Activated naive CD4-positive, alpha-beta T cell treated with anti-CD3 and anti-CD28 coated beads for 36 hours (primary cell): ENCODE results near the gene DTX3L. TPM values are rescaled to one million over a fixed set of nuclear protein-coding genes. Genes with fewer than 3 reads are reported as not detected.

ENCODE experiments used
- CTCF ChIA-PET: fragments of 350-600 bp; sonication (Branson Sonifier 250); formaldehyde crosslinking; loops from one replicate; lab custom pipeline; 2021; ENCODE audit warnings: antibody characterized with exemption; lab: Charles Lee
- DNase-seq: peaks from one replicate; pipeline ENCODE4 v3.0.0-alpha.2; 2020
- H3K27ac Mint-ChIP-seq: one replicate; pipeline ENCODE4 v1.8.0; 2021; ENCODE audit warnings: mild to moderate bottlenecking, mixed read lengths
- H3K27me3 Mint-ChIP-seq: one replicate; pipeline ENCODE4 v1.8.0; 2021; ENCODE audit warnings: low read depth, mixed read lengths
- H3K36me3 Mint-ChIP-seq: one replicate; pipeline ENCODE4 v1.8.0; 2021; ENCODE audit warnings: low read depth, mixed read lengths
- H3K4me1 Mint-ChIP-seq: one replicate; pipeline ENCODE4 v1.8.0; 2021; ENCODE audit warnings: low read depth, mixed read lengths
- H3K4me3 Mint-ChIP-seq: one replicate; pipeline ENCODE4 v1.8.0; 2021; ENCODE audit warnings: mild to moderate bottlenecking, moderate library complexity, mixed read lengths
- H3K9me3 Mint-ChIP-seq: one replicate; pipeline ENCODE4 v1.8.0; 2021; ENCODE audit warnings: mixed read lengths
- intact Hi-C: fragments of 100-400 bp; cut with micrococcal nuclease; formaldehyde crosslinking; loops from one replicate; pipeline ENCODE4 v1.15.1; 2023
- total RNA-seq, 2 experiments: library from RNA; stranded (reverse); gene quantifications; one replicate each; pipeline ENCODE4 v1.2.3, GENCODE V29; 2021

DTX3L gene
- total RNA-seq, 2 experiments from 2014 or later = 22.3 to 24.5 TPM

DNA sequence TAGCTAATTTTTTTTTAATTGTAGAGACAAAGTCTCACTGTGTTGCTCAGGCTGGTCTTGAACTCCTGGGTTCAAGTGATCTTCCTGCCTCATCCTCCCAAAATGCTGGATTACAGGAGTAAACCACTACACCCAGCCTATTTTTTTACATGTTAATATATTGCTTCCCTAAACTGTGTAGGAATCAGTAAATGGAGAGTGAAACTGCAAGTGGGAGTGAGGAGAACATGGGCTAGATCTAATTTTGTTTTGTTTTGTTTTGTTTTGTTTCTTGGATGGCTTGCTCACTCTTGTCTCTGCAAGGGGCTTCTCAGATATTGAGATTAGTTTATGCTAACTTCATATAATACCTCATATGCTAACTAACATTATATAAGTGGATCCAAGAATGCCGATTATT lies 44.8 kb downstream of the DTX3L start:
- Mint-ChIP-seq H3K4me3 (no peak overlapping the region), H3K27ac (peak overlapping the region; percentile 90), H3K27me3 (no peaks in the 10 kb centered on the region), H3K9me3 (peaks cover 8% of the 10 kb centered on the region), H3K4me1 (peaks cover 27% of the 10 kb centered on the region), H3K36me3 (peaks cover 26% of the 10 kb centered on the region)
- CTCF ChIA-PET = interaction anchor here (0.8 kb wide), 1 partner anchor 48 kb away, joined by 3 read pairs; no protein-coding TSS in a partner anchor
- DNase-seq = no peak
- intact Hi-C loops = no loop called here

DNA sequence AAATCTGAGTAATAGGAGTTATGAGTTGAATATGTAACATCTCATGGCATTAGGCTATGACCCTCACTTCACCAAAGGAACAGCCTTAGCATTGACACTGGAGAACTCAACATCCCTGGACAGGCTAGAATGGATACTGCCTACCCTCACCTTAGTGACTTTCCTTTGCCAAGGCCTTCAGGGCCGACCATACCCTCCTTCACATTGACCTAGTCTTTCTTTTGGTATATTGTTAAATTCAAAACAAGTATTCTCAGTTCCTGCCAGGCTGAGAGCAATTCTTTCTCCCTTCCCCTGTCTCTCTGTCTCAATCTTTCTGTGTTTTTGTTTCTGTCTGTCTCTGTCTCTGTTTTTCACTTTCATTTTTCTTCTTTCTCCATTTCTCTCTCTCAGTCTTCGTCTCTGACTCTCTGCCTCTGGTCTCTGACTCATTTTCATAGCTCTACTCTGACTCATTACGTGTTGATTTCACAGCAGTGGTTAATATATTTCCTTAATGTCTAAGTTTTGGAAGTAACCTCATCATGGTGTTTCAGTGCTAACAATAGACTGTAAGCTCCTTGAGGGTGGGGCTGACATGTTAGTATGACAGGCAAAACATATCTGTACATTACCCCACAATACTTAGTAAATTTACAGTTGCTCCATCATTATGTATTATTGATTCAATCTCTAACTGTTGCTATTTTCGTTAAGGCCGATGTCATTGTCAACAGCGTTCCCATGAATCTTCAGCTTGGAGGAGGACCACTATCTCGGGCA lies 45.8 kb downstream of the DTX3L start:
- DNase-seq = peak; percentile 51
- Mint-ChIP-seq H3K27ac (peak overlapping the region; percentile 90), H3K36me3 (peaks cover 26% of the 10 kb centered on the region), H3K9me3 (peaks cover 8% of the 10 kb centered on the region), H3K27me3 (no peaks in the 10 kb centered on the region), H3K4me1 (peaks cover 24% of the 10 kb centered on the region), H3K4me3 (peak overlapping the region; percentile 40)
- CTCF ChIA-PET = interaction anchor here (0.9 to 1.0 kb wide), 3 partner anchors 11 to 70 kb away, joined by 4 read pairs; no protein-coding TSS in a partner anchor
- intact Hi-C loops = loop anchor here (1.0 to 2.0 kb wide), 13 partner anchors 23 to 591 kb away; partner anchors contain the start of genes DTX3L, KPNA1, PARP9 and SEC22A

DNA sequence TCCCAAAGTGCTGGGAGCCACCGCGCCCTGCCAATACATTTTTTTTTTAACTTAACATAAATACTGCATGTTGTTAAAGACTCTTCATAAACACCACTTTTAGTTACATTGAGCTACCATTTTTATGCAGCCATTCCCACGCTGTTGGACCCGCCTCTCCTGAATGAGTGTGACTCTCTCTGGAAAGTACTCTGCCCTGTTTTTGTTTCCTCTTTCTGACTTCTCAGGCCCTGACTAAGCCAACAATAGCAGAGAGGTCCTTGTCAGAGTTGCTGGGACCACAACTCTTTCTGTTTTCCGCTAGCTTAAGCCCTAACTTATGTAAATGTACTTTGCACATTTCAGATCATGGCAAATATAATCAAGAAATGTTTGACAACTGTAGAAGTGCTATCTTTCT lies 48.6 kb downstream of the DTX3L start:
- intact Hi-C loops = no loop called here
- no peaks in the 10 kb centered on the region for H3K27me3 Mint-ChIP-seq
- no peak overlapping the region for H3K4me3 Mint-ChIP-seq
- peaks cover 22% of the 10 kb centered on the region for H3K4me1 Mint-ChIP-seq
- peaks cover 35% of the 10 kb centered on the region for H3K36me3 Mint-ChIP-seq
- H3K27ac Mint-ChIP-seq = no peak overlapping the region
- CTCF ChIA-PET = interaction anchor here (0.7 kb wide), 1 partner anchor 76 kb away, joined by 3 read pairs; no protein-coding TSS in a partner anchor
- H3K9me3 Mint-ChIP-seq = peaks cover 8% of the 10 kb centered on the region
- DNase-seq = no peak

DNA sequence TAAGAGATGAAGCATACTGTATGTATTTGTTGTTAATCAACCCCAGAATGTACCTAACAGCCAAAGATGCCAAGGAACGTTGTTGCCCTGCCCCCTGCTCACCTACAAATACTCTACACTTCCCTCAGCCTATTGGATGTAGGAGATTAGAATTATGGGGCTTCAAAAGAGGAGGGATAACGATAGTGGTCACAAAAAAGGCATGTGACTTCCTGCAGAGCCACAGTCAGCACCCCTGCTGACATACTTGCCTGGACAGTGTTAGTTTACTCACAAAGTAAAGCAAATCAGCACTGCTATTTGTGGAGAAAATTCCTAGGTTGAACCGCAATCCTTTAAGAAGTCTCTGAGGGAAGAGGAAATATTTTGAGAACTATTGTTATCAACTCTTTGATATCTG lies 51.2 kb downstream of the DTX3L start:
- H3K27me3 Mint-ChIP-seq = no peaks in the 10 kb centered on the region
- no peak overlapping the region for H3K4me3 Mint-ChIP-seq
- peaks cover 37% of the 10 kb centered on the region for H3K36me3 Mint-ChIP-seq
- peaks cover 7% of the 10 kb centered on the region for H3K9me3 Mint-ChIP-seq
- no peak for DNase-seq
- intact Hi-C loops = no loop called here
- H3K27ac Mint-ChIP-seq = no peak overlapping the region
- CTCF ChIA-PET = no interaction called here
- peaks cover 6% of the 10 kb centered on the region for H3K4me1 Mint-ChIP-seq

DNA sequence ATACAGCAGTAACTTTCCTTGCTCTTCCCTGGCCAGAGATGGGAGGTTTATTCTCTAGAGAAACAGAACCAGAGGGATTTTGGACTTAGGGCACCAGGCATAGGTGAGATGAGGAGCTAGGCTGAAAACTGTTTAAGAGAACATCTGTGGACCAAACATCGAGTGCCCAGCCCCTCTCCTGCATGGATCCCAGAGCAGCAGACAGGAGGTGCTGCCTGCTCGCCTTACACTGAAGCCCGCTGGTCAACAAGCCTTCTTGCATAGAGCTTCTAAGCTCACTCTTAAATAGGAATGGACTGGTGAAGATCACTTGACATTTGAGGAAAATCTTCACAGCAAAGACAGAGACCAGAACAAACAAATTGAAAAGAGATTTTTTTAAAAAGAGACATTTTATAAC lies 54.5 kb downstream of the DTX3L start:
- CTCF ChIA-PET = interaction anchor here (0.7 to 2.3 kb wide), 4 partner anchors 10 to 21 kb away, joined by 3 to 9 read pairs (median 3); no protein-coding TSS in a partner anchor
- no peak overlapping the region for H3K4me3 Mint-ChIP-seq
- no peaks in the 10 kb centered on the region for H3K4me1 Mint-ChIP-seq
- H3K27me3 Mint-ChIP-seq = no peaks in the 10 kb centered on the region
- intact Hi-C loops = no loop called here
- H3K27ac Mint-ChIP-seq = no peak overlapping the region
- no peaks in the 10 kb centered on the region for H3K9me3 Mint-ChIP-seq
- peaks cover 29% of the 10 kb centered on the region for H3K36me3 Mint-ChIP-seq
- DNase-seq = no peak

DNA sequence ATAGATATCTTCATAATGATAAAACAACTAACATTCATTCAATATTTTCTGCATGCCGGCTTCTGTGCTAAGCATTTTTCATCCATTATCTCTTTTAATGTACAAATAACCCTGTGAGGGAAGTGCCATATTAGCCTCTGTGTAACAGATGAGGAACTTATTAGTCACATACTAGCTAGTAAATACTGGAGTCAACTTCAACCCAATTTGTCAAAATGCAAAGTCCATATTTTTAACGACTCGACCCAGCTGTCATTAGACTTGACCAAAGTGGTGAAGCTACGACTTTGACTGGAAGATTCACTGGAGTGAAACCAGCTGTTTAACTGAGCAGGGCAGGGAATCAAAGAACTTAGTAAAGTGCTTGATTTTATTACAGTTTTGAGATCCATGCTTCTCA lies 54.9 kb downstream of the DTX3L start:
- H3K4me3 Mint-ChIP-seq = no peak overlapping the region
- no peak for DNase-seq
- no peak overlapping the region for H3K27ac Mint-ChIP-seq
- H3K4me1 Mint-ChIP-seq = no peaks in the 10 kb centered on the region
- H3K36me3 Mint-ChIP-seq = peaks cover 30% of the 10 kb centered on the region
- CTCF ChIA-PET = interaction anchor here (0.7 to 2.3 kb wide), 4 partner anchors 10 to 21 kb away, joined by 3 to 9 read pairs (median 3); no protein-coding TSS in a partner anchor
- intact Hi-C loops = no loop called here
- H3K27me3 Mint-ChIP-seq = no peaks in the 10 kb centered on the region
- H3K9me3 Mint-ChIP-seq = no peaks in the 10 kb centered on the region

DNA sequence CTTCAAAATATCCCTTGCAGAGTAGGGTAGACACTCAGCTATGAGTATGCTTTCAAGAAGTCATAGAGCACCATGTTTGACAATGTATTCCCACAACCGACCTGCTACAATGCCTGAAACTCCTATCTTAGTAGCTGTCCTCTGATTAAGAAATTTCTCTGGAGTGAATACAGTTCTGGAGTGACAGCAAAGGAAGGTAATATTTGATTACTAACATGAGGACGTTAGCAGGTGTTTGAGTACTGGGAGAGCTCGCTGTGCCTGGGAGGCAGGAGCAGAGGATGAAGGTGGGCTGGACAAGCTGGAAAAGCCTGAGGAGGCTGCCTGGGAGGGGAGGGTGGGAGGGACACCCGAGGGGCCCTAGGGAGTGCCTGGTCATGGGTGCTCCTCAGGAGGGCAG lies 56.3 kb downstream of the DTX3L start:
- Mint-ChIP-seq H3K36me3 (peaks cover 30% of the 10 kb centered on the region), H3K9me3 (no peaks in the 10 kb centered on the region), H3K4me1 (no peaks in the 10 kb centered on the region), H3K27ac (no peak overlapping the region), H3K27me3 (no peaks in the 10 kb centered on the region), H3K4me3 (no peak overlapping the region)
- CTCF ChIA-PET = interaction anchor here (0.6 to 2.3 kb wide), 3 partner anchors 9 to 21 kb away, joined by 4 to 9 read pairs (median 4); no protein-coding TSS in a partner anchor
- DNase-seq = no peak
- intact Hi-C loops = no loop called here

DNA sequence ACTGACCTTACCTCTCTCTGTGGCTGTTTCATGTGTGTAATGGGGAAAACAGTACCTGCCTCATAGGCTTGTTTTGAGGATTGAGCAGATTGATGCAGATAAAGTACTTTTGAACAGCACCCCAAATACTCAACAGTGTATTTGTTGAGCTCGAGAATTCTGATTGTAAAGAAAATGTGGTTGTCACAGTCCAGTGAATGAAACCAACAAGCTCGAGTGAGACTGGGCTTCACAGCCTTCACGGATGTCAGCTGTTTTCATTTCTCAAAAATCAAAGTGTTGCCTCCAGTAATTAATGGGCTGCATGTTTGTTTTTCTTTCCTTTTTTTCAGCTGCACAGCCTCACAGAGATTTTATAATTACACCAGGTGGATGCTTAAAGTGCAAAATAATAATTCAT lies 57.0 kb downstream of the DTX3L start:
- Mint-ChIP-seq H3K36me3 (peaks cover 27% of the 10 kb centered on the region), H3K9me3 (no peaks in the 10 kb centered on the region), H3K27ac (no peak overlapping the region), H3K4me1 (no peaks in the 10 kb centered on the region), H3K4me3 (no peak overlapping the region), H3K27me3 (no peaks in the 10 kb centered on the region)
- intact Hi-C loops = no loop called here
- no peak for DNase-seq
- CTCF ChIA-PET = interaction anchor here (0.6 to 1.3 kb wide), 2 partner anchors 11 to 22 kb away, joined by 4 read pairs; no protein-coding TSS in a partner anchor

DNA sequence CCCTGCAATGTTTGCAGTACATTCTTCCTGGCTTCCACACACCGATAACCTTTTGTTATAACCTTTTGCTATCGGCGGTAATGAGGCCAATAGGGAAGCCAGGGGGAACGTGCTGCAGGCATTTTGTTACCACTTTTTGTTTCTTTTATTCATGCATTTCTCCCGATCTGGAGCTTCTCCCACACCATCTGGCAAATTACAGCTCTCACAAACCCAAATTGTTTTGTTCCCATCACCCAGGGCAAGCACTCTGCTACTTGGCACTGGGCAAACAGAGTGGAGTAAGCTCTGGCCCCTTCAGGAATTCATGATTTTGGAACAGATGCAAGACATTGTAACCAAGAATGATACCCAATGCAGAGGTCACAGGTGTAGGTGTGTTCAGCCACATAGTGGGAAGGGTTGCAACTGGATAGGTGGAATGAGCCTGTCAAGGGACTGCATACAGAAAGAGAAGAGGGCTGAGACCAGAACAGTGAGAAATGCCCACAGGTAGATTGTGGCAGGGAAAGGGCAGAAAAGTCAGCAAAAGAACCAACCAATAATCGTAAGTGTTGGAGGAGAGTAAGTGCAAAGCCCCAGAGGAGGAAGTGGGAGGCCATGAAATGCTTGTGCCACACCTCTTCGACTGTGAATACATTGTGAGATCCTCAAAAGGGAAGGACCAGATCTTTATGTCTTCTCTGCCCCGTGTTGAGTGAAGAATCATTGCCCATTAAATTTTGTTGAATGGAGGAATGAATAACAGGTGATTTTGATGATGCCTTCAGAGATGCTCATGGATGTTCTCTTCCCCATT lies 59.1 kb downstream of the DTX3L start:
- Mint-ChIP-seq H3K9me3 (no peaks in the 10 kb centered on the region), H3K27me3 (no peaks in the 10 kb centered on the region), H3K4me3 (no peak overlapping the region), H3K36me3 (peaks cover 23% of the 10 kb centered on the region), H3K27ac (no peak overlapping the region), H3K4me1 (no peaks in the 10 kb centered on the region)
- DNase-seq = no peak
- CTCF ChIA-PET = no interaction called here
- intact Hi-C loops = no loop called here

Other genes with a start within 250 kb of the DTX3L start
- gene CSTA, start 239.1 kb upstream of the DTX3L start, total RNA-seq = not detected
- 10 to 100 TPM; 90.5 to 96.1 TPM for gene MIX23, start 181.1 kb upstream of the DTX3L start, total RNA-seq
- gene FAM162A, start 180.2 kb upstream of the DTX3L start, total RNA-seq = 100 to 1,000 TPM; 111 to 112 TPM
- 1 to 10 TPM; 2.3 to 2.9 TPM for gene WDR5B, start 148.3 kb upstream of the DTX3L start, total RNA-seq
- 10 to 100 TPM; 45.6 to 45.8 TPM for gene KPNA1, start 49.4 kb upstream of the DTX3L start, total RNA-seq
- 10 to 100 TPM; 20.4 to 21.1 TPM for gene PARP9, start within 50 bp of the DTX3L start, total RNA-seq
- 1 to 10 TPM; 3.6 to 5.1 TPM for gene PARP15, start 13.3 kb downstream of the DTX3L start, total RNA-seq
- gene PARP14, start 116.5 kb downstream of the DTX3L start, total RNA-seq = 10 to 100 TPM; 35.4 to 38.9 TPM
- 1 to 10 TPM; 3.0 to 3.2 TPM for gene HSPBAP1, start 229.5 kb downstream of the DTX3L start, total RNA-seq
- 1 to 10 TPM; 1.4 to 1.7 TPM for gene SLC49A4, start 230.7 kb downstream of the DTX3L start, total RNA-seq